ENCODE measurements around the gene ROCK2. TPM values are rescaled to one million over a fixed set of nuclear protein-coding genes. Genes with fewer than 3 reads are reported as not detected.
"Not testable (repeated sequence)": the region's sequence is repeated elsewhere in the genome, so short reads cannot be mapped to it uniquely, and the experiment has no call there.

The ROCK2 gene
- polyA plus RNA-seq, 4 donors: 33.3 to 42.9 (median 38.3) TPM

GRCh38 chr2:11280713-11281112 lies 63.7 kb downstream of the ROCK2 start:
- no peak for DNase-seq (ENCODE audit: low read depth in 4 of 4, low spot score in 2 of 4)

GRCh38 chr2:11279398-11279797 lies 65.0 kb downstream of the ROCK2 start:
- DNase-seq (ENCODE audit: low read depth in 4 of 4, low spot score in 2 of 4): no peak

GRCh38 chr2:11278219-11278618 lies 66.2 kb downstream of the ROCK2 start:
- no peak for DNase-seq (ENCODE audit: low read depth in 4 of 4, low spot score in 2 of 4)

- no peak for DNase-seq (ENCODE audit: low read depth in 4 of 4, low spot score in 2 of 4)
These were observed 68.5 kb downstream of the ROCK2 start for GRCh38 chr2:11275910-11276309.

GRCh38 chr2:11270891-11271290 lies 73.5 kb downstream of the ROCK2 start:
- no peak for DNase-seq (ENCODE audit: low read depth in 4 of 4, low spot score in 2 of 4)

- peak in 1 of 4 donors; percentile 12 for DNase-seq (ENCODE audit: low read depth in 4 of 4, low spot score in 2 of 4)
These were observed 76.5 kb downstream of the ROCK2 start for GRCh38 chr2:11267931-11268330.

- no peak for DNase-seq (ENCODE audit: low read depth in 4 of 4, low spot score in 2 of 4)
These were observed 79.6 kb downstream of the ROCK2 start for GRCh38 chr2:11264818-11265217.

GRCh38 chr2:11264007-11264406 lies 80.4 kb downstream of the ROCK2 start:
- no peak for DNase-seq (ENCODE audit: low read depth in 4 of 4, low spot score in 2 of 4)

- no peak for DNase-seq (ENCODE audit: low read depth in 4 of 4, low spot score in 2 of 4)
These were observed 81.3 kb downstream of the ROCK2 start for GRCh38 chr2:11263177-11263576.

- not testable (repeated sequence) for DNase-seq (ENCODE audit: low read depth in 4 of 4, low spot score in 2 of 4)
These were observed 82.0 kb downstream of the ROCK2 start for GRCh38 chr2:11262438-11262837.

GRCh38 chr2:11261564-11261963 lies 82.9 kb downstream of the ROCK2 start:
- DNase-seq (ENCODE audit: low read depth in 4 of 4, low spot score in 2 of 4): not testable (repeated sequence)

GRCh38 chr2:11260979-11261378 lies 83.5 kb downstream of the ROCK2 start:
- DNase-seq (ENCODE audit: low read depth in 4 of 4, low spot score in 2 of 4): no peak

- DNase-seq (ENCODE audit: low read depth in 4 of 4, low spot score in 2 of 4): no peak
These were observed 86.5 kb downstream of the ROCK2 start for GRCh38 chr2:11257964-11258363.

- DNase-seq (ENCODE audit: low read depth in 4 of 4, low spot score in 2 of 4): no peak
These were observed 87.4 kb downstream of the ROCK2 start for GRCh38 chr2:11257078-11257477.

GRCh38 chr2:11256166-11256565 lies 88.3 kb downstream of the ROCK2 start:
- no peak for DNase-seq (ENCODE audit: low read depth in 4 of 4, low spot score in 2 of 4)

- DNase-seq (ENCODE audit: low read depth in 4 of 4, low spot score in 2 of 4): no peak
These were observed 90.3 kb downstream of the ROCK2 start for GRCh38 chr2:11254100-11254536.

GRCh38 chr2:11252458-11252857 lies 92.0 kb downstream of the ROCK2 start:
- DNase-seq (ENCODE audit: low read depth in 4 of 4, low spot score in 2 of 4): not testable (repeated sequence)

- DNase-seq (ENCODE audit: low read depth in 4 of 4, low spot score in 2 of 4): no peak
These were observed 93.8 kb downstream of the ROCK2 start for GRCh38 chr2:11250400-11251196.

GRCh38 chr2:11245322-11245721 lies 99.1 kb downstream of the ROCK2 start:
- no peak for DNase-seq (ENCODE audit: low read depth in 4 of 4, low spot score in 2 of 4)

- no peak for DNase-seq (ENCODE audit: low read depth in 4 of 4, low spot score in 2 of 4)
These were observed 100.2 kb downstream of the ROCK2 start for GRCh38 chr2:11244091-11244826.

GRCh38 chr2:11243512-11243911 lies 100.9 kb downstream of the ROCK2 start:
- DNase-seq (ENCODE audit: low read depth in 4 of 4, low spot score in 2 of 4): no peak
